ENCODE measurements around the gene XAB2. TPM values are rescaled to one million over a fixed set of nuclear protein-coding genes. Genes with fewer than 3 reads are reported as not detected.

XAB2 gene
- total RNA-seq, 1 donor from 2014 or later, result 24.4 TPM

- no peaks in the 10 kb centered on the region for H3K36me3 ChIP-seq
- H3K27ac ChIP-seq (replicated peaks), result no peak overlapping the region
- no peak overlapping the region for H3K4me3 ChIP-seq
- peak; percentile 70 for DNase-seq
- H3K9me3 ChIP-seq (replicated peaks), result peaks cover 8% of the 10 kb centered on the region
- intact Hi-C loops (cut with micrococcal nuclease), result no loop called here
- no peaks in the 10 kb centered on the region for H3K4me1 ChIP-seq
- TF ChIP-seq CTCF (IDR thresholded peaks at IDR 0.05; ENCODE audit: borderline replicate concordance), result no peak
- peaks cover 75% of the 10 kb centered on the region for H3K27me3 ChIP-seq (ENCODE audit: low read depth)
Observed at GRCh38 chr19:7674010-7675005, 45.0 kb upstream of the XAB2 start.

GRCh38 chr19:7672522-7672921 is 43.2 kb upstream of the XAB2 start:
- peaks cover 78% of the 10 kb centered on the region for H3K27me3 ChIP-seq (ENCODE audit: low read depth)
- no peak overlapping the region for H3K27ac ChIP-seq (replicated peaks)
- no peak overlapping the region for H3K4me3 ChIP-seq
- no peak for DNase-seq
- H3K36me3 ChIP-seq, result no peaks in the 10 kb centered on the region
- no peak for TF ChIP-seq CTCF (IDR thresholded peaks at IDR 0.05; ENCODE audit: borderline replicate concordance)
- peaks cover 8% of the 10 kb centered on the region for H3K9me3 ChIP-seq (replicated peaks)
- no peaks in the 10 kb centered on the region for H3K4me1 ChIP-seq
- intact Hi-C loops (cut with micrococcal nuclease), result no loop called here

GRCh38 chr19:7670790-7671189 is 41.4 kb upstream of the XAB2 start:
- Histone ChIP-seq H3K36me3 (no peaks in the 10 kb centered on the region), H3K27me3 (ENCODE audit: low read depth) (peaks cover 68% of the 10 kb centered on the region), H3K4me3 (no peak overlapping the region), H3K9me3 (replicated peaks) (peaks cover 8% of the 10 kb centered on the region), H3K27ac (replicated peaks) (no peak overlapping the region), H3K4me1 (no peaks in the 10 kb centered on the region)
- no peak for TF ChIP-seq CTCF (IDR thresholded peaks at IDR 0.05; ENCODE audit: borderline replicate concordance)
- intact Hi-C loops (cut with micrococcal nuclease), result no loop called here
- no peak for DNase-seq

- Histone ChIP-seq H3K27ac (replicated peaks) (no peak overlapping the region), H3K4me3 (no peak overlapping the region), H3K9me3 (replicated peaks) (peaks cover 8% of the 10 kb centered on the region), H3K36me3 (no peaks in the 10 kb centered on the region), H3K27me3 (ENCODE audit: low read depth) (peaks cover 66% of the 10 kb centered on the region), H3K4me1 (no peaks in the 10 kb centered on the region)
- no peak for DNase-seq
- intact Hi-C loops (cut with micrococcal nuclease), result no loop called here
- no peak for TF ChIP-seq CTCF (IDR thresholded peaks at IDR 0.05; ENCODE audit: borderline replicate concordance)
Observed at GRCh38 chr19:7670150-7670783, 40.9 kb upstream of the XAB2 start.

- Histone ChIP-seq H3K27me3 (ENCODE audit: low read depth) (peaks cover 72% of the 10 kb centered on the region), H3K4me1 (no peaks in the 10 kb centered on the region), H3K36me3 (no peaks in the 10 kb centered on the region), H3K4me3 (no peak overlapping the region), H3K27ac (replicated peaks) (no peak overlapping the region), H3K9me3 (replicated peaks) (peaks cover 8% of the 10 kb centered on the region)
- no peak for TF ChIP-seq CTCF (IDR thresholded peaks at IDR 0.05; ENCODE audit: borderline replicate concordance)
- no peak for DNase-seq
- intact Hi-C loops (cut with micrococcal nuclease), result no loop called here
Observed at GRCh38 chr19:7669641-7670040, 40.3 kb upstream of the XAB2 start.
